IPS-15b (cell line): ENCODE measurements around the gene PALM3.

ENCODE experiments used
- H3K27me3 ChIP-seq: one replicate; pipeline ENCODE4 v1.6.1; 2013; ENCODE audit warnings: low read length; ENCODE audit not compliant: control insufficient read depth, insufficient read depth
- H3K36me3 ChIP-seq: one replicate; pipeline ENCODE4 v1.6.1; 2013; ENCODE audit warnings: low read length; ENCODE audit not compliant: control insufficient read depth, insufficient read depth
- H3K4me1 ChIP-seq: one replicate; pipeline ENCODE4 v1.6.1; 2013; ENCODE audit warnings: mild to moderate bottlenecking, low read length; ENCODE audit not compliant: control insufficient read depth, insufficient read depth
- H3K4me3 ChIP-seq: one replicate; pipeline ENCODE4 v1.5.1; 2013; ENCODE audit warnings: low read depth, low read length
- H3K9ac ChIP-seq: one replicate; pipeline ENCODE4 v1.6.1; 2013; ENCODE audit warnings: low read depth, mild to moderate bottlenecking, low read length
- H3K9me3 ChIP-seq: one replicate; pipeline ENCODE4 v1.6.1; 2013; ENCODE audit warnings: mild to moderate bottlenecking, low read length; ENCODE audit not compliant: control insufficient read depth, insufficient read depth

The PALM3 gene

DNA sequence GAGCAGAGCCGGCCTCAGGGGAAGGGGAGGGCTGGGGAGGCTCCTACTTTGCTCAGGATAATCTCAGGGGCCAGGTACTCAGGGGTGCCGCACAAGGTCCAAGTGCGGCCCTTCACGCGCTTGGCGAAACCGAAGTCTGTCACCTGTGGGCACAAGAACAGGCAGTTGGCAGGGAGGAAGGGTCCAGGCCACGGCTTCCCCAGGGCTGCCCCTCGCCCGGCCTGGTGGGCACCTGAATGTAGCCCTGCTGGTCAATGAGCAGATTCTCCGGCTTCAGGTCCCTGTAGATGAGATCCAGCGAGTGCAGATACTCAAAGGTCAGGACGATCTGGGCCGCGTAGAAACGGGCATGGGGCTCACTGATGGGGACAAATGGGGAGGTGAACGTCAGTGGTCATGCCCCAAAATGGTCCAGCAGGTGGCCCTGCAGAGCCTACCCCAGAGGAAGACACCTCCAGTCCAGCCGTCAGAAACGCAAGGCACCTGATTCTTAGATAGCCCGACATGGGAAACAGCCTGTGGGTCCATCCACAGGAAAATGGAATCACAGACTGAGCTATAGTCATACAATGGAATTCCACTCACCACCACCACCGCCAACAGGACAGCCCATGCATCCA lies 35.8 kb upstream of the PALM3 start:
- Histone ChIP-seq H3K27me3 (no peaks in the 10 kb centered on the region), H3K36me3 (peaks cover 2% of the 10 kb centered on the region), H3K9ac (no peak overlapping the region), H3K4me3 (no peak overlapping the region), H3K4me1 (no peaks in the 10 kb centered on the region), H3K9me3 (no peaks in the 10 kb centered on the region)

DNA sequence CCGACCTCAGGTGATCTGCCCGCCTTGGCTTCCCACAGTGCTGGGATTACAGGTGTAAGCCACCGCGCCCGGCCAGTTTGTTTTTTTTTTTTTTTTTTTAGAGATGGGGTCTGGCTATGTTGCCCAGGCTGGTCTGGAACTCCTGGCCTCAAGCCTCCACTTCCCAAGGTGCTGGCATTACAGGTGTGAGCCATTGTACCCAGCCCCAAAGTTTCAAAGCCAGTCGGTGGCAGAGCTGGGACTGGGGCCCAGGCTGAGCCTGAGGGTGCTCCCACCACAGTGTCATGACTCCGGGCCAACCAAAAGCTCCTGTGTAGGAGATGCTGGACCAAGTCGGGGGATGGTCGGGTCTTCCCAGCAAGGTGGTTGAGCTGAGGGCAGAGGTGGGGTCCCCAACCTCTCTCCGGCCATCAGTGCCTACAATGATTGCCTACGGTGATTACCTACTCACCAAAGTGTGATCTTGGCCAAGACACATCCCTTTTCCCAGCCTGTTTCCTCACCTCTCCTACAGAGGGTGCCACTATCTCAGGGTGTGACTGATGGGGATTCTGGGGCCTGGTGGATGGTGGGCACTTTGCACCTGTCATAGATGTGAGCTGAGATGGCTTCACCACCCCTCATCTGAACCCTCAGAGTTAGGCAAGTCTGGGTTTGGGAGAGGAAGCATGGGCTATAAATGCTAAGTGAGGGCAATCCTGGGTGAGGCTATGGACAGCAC lies 34.6 kb upstream of the PALM3 start:
- H3K4me1 ChIP-seq: no peaks in the 10 kb centered on the region
- H3K36me3 ChIP-seq: no peaks in the 10 kb centered on the region
- no peaks in the 10 kb centered on the region for H3K27me3 ChIP-seq
- H3K4me3 ChIP-seq: no peak overlapping the region
- no peak overlapping the region for H3K9ac ChIP-seq
- H3K9me3 ChIP-seq: no peaks in the 10 kb centered on the region

DNA sequence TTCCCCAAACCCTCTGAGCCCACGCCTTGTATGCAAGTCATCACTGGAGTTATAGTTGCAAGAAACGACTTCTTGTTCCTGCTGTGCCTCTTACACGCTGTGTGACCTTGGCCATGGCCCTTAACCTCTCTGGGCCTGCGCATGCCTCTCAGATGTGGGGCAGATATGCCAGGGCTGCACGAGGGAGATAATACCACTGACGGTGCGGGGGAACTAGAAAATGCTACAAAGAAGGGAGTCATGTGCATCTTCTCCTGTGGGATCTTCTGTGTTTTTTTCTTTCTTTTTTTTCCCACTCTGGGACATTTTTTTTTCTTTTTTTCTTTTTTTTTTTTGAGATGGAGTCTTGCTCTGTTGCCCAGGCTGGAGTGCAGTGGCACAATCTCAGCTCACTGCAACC lies 33.0 kb upstream of the PALM3 start:
- H3K9me3 ChIP-seq: no peaks in the 10 kb centered on the region
- H3K9ac ChIP-seq: no peak overlapping the region
- H3K4me1 ChIP-seq: no peaks in the 10 kb centered on the region
- no peaks in the 10 kb centered on the region for H3K27me3 ChIP-seq
- H3K36me3 ChIP-seq: no peaks in the 10 kb centered on the region
- no peak overlapping the region for H3K4me3 ChIP-seq

DNA sequence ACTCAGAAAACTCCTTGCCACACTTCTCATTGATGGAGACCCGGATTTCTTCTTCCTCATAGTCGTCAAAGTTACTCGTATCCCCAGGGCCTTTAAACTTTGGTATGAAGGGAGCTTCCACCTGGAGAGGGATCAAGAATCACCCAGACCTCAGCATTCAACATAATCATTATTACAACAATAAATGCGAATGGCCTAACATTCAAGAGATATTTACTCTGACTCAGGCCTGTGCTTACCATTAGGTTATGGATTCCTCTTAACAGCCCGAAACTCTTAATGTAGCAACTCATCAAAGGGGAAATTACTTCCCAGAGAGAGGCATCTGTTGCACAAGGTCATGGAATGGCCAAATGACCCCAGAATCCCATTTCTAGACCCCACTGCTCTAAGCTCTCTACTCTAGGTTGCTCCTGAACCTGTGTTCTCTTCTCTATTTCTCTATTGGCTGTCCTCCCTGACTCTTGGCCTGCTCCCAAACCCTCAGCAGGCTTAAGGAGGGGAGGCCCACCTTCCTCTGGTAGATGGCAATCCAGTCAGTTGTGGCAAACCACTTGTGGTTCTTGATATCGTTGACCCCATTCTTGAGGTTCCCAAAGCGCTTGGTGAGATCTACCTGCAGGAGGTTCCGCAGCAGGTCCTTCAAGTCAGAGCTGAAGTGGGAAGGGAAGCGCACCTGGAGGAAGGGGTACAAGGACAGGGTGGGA lies 31.4 kb upstream of the PALM3 start:
- H3K4me1 ChIP-seq: no peaks in the 10 kb centered on the region
- no peak overlapping the region for H3K9ac ChIP-seq
- H3K4me3 ChIP-seq: no peak overlapping the region
- H3K9me3 ChIP-seq: no peaks in the 10 kb centered on the region
- peaks cover 2% of the 10 kb centered on the region for H3K36me3 ChIP-seq
- H3K27me3 ChIP-seq: peaks cover 8% of the 10 kb centered on the region

DNA sequence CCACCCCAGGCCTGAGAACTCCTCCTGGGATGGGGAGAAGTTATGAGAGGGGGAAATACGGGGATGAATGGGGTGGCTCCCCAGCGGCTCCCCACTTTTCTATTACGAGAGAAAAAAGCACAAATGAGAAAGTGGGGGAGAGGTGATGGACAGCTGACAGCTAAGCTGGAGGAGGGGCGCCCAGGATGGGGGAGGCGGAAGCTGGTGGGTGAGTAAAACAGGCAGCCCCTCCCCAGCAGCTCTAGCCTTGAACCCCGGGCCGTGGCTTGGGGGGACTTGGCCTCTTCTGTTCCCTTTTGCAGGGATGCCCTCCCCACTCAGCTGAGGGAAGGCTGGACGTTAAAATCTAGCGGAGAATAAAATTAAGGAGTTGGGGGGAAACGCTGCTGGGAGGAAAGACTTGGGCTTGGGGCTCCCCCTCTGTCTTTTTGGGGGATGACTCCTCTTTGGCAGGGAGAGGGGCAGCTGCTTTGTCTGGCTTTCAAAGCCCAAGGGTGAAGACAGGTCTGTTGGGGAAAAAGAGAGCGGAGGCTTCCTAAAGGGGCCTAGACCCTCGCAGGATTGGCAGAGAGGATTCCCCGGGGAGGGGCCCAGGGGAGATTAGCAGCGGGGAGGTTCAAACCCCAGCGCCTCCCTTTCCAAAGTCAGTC lies 30.1 kb upstream of the PALM3 start:
- Histone ChIP-seq H3K4me1 (no peaks in the 10 kb centered on the region), H3K27me3 (peaks cover 8% of the 10 kb centered on the region), H3K4me3 (peak overlapping the region; percentile 69), H3K9ac (peak overlapping the region; percentile 14), H3K9me3 (no peaks in the 10 kb centered on the region), H3K36me3 (peaks cover 2% of the 10 kb centered on the region)

DNA sequence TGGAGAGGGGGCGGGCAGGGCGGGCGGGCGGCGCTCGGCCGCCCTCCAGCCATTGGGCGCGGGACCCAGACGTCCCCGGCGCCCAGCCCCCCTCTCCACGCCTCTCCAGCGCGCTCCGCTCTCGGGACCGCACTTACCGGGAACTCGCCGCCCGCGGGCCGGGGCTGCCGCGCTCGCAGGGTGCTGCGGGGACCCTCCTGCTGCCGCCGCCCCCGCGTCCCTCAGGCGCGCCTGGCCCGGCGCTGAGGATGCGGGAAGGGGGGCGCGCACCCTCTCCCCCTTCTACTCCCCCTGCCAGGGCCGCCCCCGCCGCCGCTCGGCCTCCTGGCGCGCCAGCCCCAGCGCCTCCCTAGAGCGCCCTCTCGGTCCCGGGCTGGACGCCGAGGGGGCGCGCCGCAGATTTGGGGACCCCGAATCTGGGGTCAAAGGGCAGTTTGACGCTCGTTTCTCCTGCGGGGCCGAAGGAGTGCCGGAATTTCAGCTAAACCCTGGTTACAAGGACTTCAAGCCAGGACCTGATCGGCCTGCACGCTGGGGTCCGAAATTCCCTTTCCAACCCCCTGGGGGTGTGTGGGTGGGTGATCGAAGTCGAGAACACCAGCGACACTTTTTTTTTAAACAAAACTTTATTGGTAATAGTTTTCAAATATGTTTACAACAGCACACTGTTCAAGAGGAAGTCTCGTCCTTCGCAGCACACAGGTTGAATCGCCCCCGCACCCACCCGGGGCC lies 29.4 kb upstream of the PALM3 start:
- Histone ChIP-seq H3K9me3 (no peaks in the 10 kb centered on the region), H3K36me3 (peaks cover 2% of the 10 kb centered on the region), H3K4me1 (no peaks in the 10 kb centered on the region), H3K4me3 (peak overlapping the region; percentile 69), H3K27me3 (peaks cover 11% of the 10 kb centered on the region), H3K9ac (no peak overlapping the region)

DNA sequence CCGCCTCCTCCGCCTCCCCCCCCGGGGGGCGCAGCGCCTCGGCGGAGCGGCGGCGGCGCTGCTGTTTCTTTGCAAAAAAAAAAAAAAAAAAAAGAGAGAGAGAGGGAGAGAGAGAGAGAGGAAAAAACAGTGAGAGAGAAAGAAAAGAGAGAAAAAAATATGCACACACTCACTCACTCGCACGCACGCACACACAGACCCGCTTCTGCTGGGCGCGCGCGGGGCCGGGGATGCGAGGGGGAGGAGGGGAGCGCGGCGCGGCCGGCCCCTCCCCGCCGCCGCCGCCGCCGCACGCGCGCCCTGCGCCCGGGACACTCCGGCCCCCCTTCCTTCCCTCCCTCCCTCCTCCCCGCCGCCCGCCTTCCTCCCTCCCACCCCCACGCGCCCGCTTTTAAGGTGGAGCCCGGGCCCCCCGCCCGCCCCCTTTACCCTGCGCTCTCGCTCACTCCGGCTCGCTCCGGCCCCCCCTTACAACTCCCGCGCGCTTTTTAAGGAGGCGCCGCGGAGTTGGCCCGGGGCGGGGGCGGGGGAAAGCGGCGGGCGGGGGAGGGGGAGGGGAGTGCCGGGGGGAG lies 28.7 kb upstream of the PALM3 start, which contains the start of gene SAMD1:
TSS of gene SAMD1 (minus strand) at position 243 of the 572 bp plus-strand sequence.
- Histone ChIP-seq H3K4me3 (peak within 1 kb of the TSS; percentile 69), H3K36me3 (peaks cover 2% of the 10 kb centered on the region), H3K4me1 (no peaks in the 10 kb centered on the region), H3K27me3 (peaks cover 13% of the 10 kb centered on the region), H3K9ac (no peak within 1 kb of the TSS), H3K9me3 (no peaks in the 10 kb centered on the region)

DNA sequence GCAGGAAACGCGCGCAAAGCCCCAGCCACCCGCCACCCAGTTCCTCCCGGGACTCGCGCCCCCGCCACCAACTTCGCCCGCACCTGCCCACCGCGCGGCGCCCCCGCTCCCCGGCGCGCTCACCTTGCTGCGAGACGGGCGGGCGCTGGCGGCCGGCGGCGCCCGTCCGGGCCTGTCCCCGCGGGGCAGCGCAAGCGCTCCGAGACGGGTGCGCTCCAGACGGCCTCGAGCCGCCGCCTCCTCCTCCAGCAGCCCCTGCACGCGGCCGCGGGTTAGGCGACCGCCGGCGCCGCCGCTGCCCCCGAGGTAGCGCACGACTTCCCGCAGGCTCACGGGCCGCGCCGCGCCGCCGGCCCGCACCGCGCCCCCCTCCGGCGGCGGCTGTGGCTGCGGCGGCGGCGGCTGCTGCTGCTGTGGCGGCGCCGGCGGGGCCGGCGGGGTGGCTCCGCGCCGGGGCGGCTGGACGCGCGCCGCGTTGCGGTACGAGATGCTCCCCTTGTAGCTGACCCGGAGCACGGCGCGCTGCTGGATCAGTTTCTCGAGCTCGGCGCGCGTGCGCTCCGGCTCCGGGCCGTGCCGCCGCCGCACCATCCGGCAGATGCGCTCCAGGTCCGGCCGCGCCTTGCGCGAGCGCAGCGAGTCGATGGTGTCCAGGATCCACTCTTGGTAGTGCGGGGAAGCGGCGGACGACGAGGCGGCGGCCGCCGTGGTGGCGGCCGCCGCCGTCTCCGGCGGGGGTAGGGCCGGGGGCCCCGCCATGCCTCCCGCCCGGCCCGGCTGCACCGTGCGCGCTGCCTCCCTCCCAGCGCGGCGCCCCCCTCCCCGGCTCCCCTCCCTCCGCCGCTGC lies 28.0 kb upstream of the PALM3 start:
- Histone ChIP-seq H3K9ac (no peak overlapping the region), H3K4me1 (no peaks in the 10 kb centered on the region), H3K9me3 (no peaks in the 10 kb centered on the region), H3K27me3 (peaks cover 16% of the 10 kb centered on the region), H3K4me3 (peak overlapping the region; percentile 60), H3K36me3 (peaks cover 2% of the 10 kb centered on the region)

DNA sequence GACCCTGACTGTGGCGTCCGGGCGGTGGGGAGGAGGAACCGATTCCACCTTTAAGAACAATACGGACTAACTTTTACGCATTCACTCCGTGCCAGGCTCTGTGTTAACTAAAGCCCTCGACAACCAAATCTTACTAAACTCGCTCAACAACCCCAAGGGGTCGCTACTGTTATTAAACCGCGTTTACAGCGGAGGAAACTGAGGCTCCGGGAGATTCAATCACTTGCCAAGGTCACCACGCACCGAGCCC lies 27.5 kb upstream of the PALM3 start:
- Histone ChIP-seq H3K9ac (no peak overlapping the region), H3K4me3 (peak overlapping the region; percentile 60), H3K4me1 (no peaks in the 10 kb centered on the region), H3K9me3 (no peaks in the 10 kb centered on the region), H3K36me3 (peaks cover 2% of the 10 kb centered on the region), H3K27me3 (peaks cover 18% of the 10 kb centered on the region)

DNA sequence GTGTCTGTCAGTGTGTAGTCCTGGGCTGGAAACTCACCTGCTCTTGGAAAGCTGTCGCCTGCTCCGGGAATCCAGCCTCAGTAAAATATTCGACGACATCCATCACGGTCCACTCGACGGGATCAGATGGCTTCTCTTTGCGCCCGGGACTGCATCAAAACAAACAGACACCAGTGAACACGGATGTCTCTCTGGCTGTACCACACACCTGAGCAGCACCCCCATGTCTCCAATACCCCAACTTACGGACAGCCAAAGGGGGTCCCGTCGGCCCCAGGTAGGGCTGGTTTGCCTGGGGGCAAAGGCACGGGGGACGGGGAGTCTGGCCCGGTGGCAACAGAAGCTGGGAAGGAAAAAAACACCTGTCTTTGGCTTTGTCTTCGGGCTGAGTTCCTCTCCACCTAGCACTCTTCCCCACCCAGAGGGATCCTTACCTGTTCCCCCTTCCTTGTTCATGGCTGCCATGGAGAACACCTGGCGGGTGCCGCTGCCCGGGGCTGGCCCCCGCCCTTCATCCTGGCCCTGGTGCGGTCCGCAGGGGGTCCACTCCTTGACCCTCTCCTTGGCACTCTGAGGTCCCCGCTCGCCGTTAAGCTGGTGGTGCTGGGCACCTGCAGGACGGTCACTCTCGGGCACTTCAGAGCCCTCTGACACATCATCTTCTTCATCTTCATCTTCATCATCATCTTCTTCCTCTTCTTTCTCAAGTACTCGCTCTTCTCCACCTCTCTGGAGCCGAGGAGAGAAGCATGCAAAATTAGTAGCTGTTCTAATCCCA lies 26.9 kb upstream of the PALM3 start:
- Histone ChIP-seq H3K4me1 (no peaks in the 10 kb centered on the region), H3K9ac (no peak overlapping the region), H3K9me3 (no peaks in the 10 kb centered on the region), H3K4me3 (peak overlapping the region; percentile 60), H3K27me3 (peaks cover 23% of the 10 kb centered on the region), H3K36me3 (peaks cover 2% of the 10 kb centered on the region)
